Karpas-422 (cell line): ENCODE data around the gene DCTPP1. TPM values are rescaled to one million over a fixed set of nuclear protein-coding genes. Genes with fewer than 3 reads are reported as not detected.

Experiments
- DNase-seq: peaks from one replicate; pipeline ENCODE4 v3.0.0-alpha.2; 2015
- H2AFZ ChIP-seq: fragments of 200-600 bp; sonication (generic); 2 replicates; pipeline ENCODE4 v1.6.1; 2014; ENCODE audit warnings: antibody characterized with exemption, low read length, mixed read lengths
- H3K27ac ChIP-seq: fragments of 200-600 bp; sonication (generic); 2 replicates; pipeline ENCODE4 v1.5.1; 2014; ENCODE audit warnings: mild to moderate bottlenecking, low read length, moderate library complexity
- H3K27me3 ChIP-seq: fragments of 200-600 bp; sonication (generic); 2 replicates; pipeline ENCODE4 v1.6.1; 2014; ENCODE audit warnings: low read length, mixed read lengths
- H3K36me3 ChIP-seq: fragments of 200-600 bp; sonication (generic); 2 replicates; pipeline ENCODE4 v1.6.1; 2014; ENCODE audit warnings: low read length, mixed read lengths; ENCODE audit not compliant: insufficient read depth
- H3K4me1 ChIP-seq: fragments of 200-600 bp; sonication (generic); 2 replicates; pipeline ENCODE4 v1.6.1; 2014; ENCODE audit warnings: mild to moderate bottlenecking, low read length, mixed read lengths
- H3K4me2 ChIP-seq: fragments of 200-600 bp; sonication (generic); 2 replicates; pipeline ENCODE4 v1.6.1; 2014; ENCODE audit warnings: low read length, low read depth, mild to moderate bottlenecking; ENCODE audit not compliant: poor library complexity, severe bottlenecking
- H3K4me3 ChIP-seq: fragments of 200-600 bp; sonication (generic); 2 replicates; pipeline ENCODE4 v1.5.1; 2014; ENCODE audit warnings: mild to moderate bottlenecking, antibody characterized with exemption, low read length, mixed read lengths
- H3K79me2 ChIP-seq: fragments of 200-600 bp; sonication (generic); 2 replicates; pipeline ENCODE4 v1.6.1; 2014; ENCODE audit warnings: mild to moderate bottlenecking, low read length, mixed read lengths
- H3K9ac ChIP-seq: fragments of 200-600 bp; sonication (generic); 2 replicates; pipeline ENCODE4 v1.6.0; 2014; ENCODE audit warnings: low read length
- H3K9me2 ChIP-seq: fragments of 200-600 bp; sonication (generic), shearing (Covaris generic); replicated peaks from 2 replicates; pipeline ENCODE4 v1.6.0; 2014; ENCODE audit warnings: mild to moderate bottlenecking, low read length, moderate library complexity; ENCODE audit not compliant: insufficient read depth
- H3K9me3 ChIP-seq: fragments of 300-700, 200-600 bp; sonication (generic); 2 replicates; pipeline ENCODE4 v1.6.1; 2014; ENCODE audit warnings: low read length, mixed read lengths
- H4K20me1 ChIP-seq: fragments of 200-600 bp; sonication (generic); 2 replicates; pipeline ENCODE4 v1.6.1; 2014; ENCODE audit warnings: mild to moderate bottlenecking, antibody characterized with exemption, low read length, low read depth; ENCODE audit not compliant: insufficient read depth
- total RNA-seq: library from RNA; depleted of rRNA; stranded (reverse); fragments of >200 nt; shearing (Covaris generic); gene quantifications from 2 replicates; pipeline ENCODE4 v1.2.3, GENCODE V29; 2014; ENCODE audit warnings: low replicate concordance

DCTPP1 gene
- total RNA-seq, 1 experiment from 2014 or later = 31.3 TPM

GRCh38 chr16:30378236-30379157 lies 51.3 kb downstream of the DCTPP1 start:
- Histone ChIP-seq H2AFZ (no peak overlapping the region), H4K20me1 (0 out of 2 replicates have a peak, but pooled peaks cover 4% of the 10 kb centered on the region), H3K9me2 (no peaks in the 10 kb centered on the region)

DNA sequence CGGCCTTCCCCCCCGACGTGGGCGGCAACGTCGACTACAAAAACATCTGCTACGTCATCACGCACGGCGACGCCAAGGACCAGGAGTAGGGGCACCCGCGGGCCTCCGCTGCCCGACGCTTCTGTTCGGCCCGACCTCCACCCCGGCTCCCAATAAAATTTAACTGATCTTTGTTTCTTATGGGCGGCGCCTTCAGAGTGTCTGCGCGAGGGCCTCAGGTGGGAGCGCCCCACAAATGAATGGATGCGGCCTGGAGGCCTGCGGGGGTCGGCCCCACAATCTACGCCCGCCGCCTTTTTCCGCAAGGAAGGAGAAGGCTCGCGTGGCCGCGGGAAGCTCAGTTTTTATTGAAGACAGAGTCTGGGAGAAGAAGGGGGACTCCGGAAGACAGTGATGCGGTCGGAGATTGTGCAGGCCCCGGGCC lies 52.0 kb downstream of the DCTPP1 start:
- H3K27me3 ChIP-seq = no peaks in the 10 kb centered on the region
- peak overlapping the region; percentile 99 for H3K9ac ChIP-seq
- H3K9me2 ChIP-seq = no peaks in the 10 kb centered on the region
- DNase-seq = peak; percentile 96
- H3K4me1 ChIP-seq = peaks cover 56% of the 10 kb centered on the region
- H3K27ac ChIP-seq = peak overlapping the region; percentile 99
- peaks cover 22% of the 10 kb centered on the region for H3K79me2 ChIP-seq
- H3K9me3 ChIP-seq = no peaks in the 10 kb centered on the region
- 0 out of 2 replicates have a peak overlapping the region, but pooled peaks have one; percentile 39 for H2AFZ ChIP-seq
- H3K4me3 ChIP-seq = peak overlapping the region; percentile 77
- H4K20me1 ChIP-seq = 0 out of 2 replicates have a peak, but pooled peaks cover 4% of the 10 kb centered on the region
- no peaks in the 10 kb centered on the region for H3K36me3 ChIP-seq
- peak overlapping the region; percentile 100 for H3K4me2 ChIP-seq

More at GRCh38 chr16:30378236-30379157, 51.3 kb downstream of the DCTPP1 start:
- Histone ChIP-seq H3K27me3 (no peaks in the 10 kb centered on the region), H3K4me2 (peak overlapping the region; percentile 100), H3K27ac (peak overlapping the region; percentile 99), H3K36me3 (no peaks in the 10 kb centered on the region), H3K9ac (peak overlapping the region; percentile 99), H3K4me3 (peak overlapping the region; percentile 77), H3K4me1 (peaks cover 57% of the 10 kb centered on the region), H3K79me2 (peaks cover 22% of the 10 kb centered on the region), H3K9me3 (no peaks in the 10 kb centered on the region)
- DNase-seq = peak; percentile 100

GRCh38 chr16:30377050-30377811 lies 52.6 kb downstream of the DCTPP1 start:
- Histone ChIP-seq H3K9ac (peak overlapping the region; percentile 99), H3K36me3 (no peaks in the 10 kb centered on the region), H4K20me1 (0 out of 2 replicates have a peak, but pooled peaks cover 4% of the 10 kb centered on the region), H3K9me2 (no peaks in the 10 kb centered on the region), H3K4me3 (peak overlapping the region; percentile 77), H2AFZ (no peak overlapping the region), H3K27ac (peak overlapping the region; percentile 99), H3K27me3 (no peaks in the 10 kb centered on the region), H3K4me1 (peaks cover 56% of the 10 kb centered on the region), H3K79me2 (peaks cover 22% of the 10 kb centered on the region), H3K4me2 (peak overlapping the region; percentile 100), H3K9me3 (no peaks in the 10 kb centered on the region)
- DNase-seq = no peak

DNA sequence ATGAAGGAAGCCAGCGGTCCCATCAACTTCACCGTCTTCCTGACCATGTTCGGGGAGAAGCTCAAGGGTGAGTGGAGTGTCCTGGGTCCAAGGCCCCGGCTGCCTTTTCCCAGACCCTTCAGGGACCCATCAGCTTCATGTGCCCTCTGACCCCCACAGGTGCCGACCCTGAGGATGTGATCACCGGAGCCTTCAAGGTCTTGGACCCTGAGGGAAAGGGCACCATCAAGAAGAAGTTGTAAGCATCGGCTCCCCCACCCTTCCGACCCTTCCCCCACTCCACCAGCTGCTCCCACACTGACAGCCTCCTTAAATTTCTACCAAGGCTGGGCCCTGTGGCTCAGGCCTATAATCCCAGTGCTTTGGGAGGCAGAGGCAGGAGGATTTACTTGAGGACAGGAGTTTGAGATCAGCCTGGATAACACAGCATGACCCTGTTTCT lies 53.3 kb downstream of the DCTPP1 start:
- Histone ChIP-seq H3K4me1 (peaks cover 56% of the 10 kb centered on the region), H4K20me1 (0 out of 2 replicates have a peak, but pooled peaks cover 4% of the 10 kb centered on the region), H3K9me3 (no peaks in the 10 kb centered on the region), H3K9ac (no peak overlapping the region), H3K4me2 (peak overlapping the region; percentile 100), H2AFZ (no peak overlapping the region), H3K9me2 (no peaks in the 10 kb centered on the region), H3K27me3 (no peaks in the 10 kb centered on the region), H3K79me2 (peaks cover 19% of the 10 kb centered on the region), H3K36me3 (no peaks in the 10 kb centered on the region), H3K27ac (no peak overlapping the region), H3K4me3 (no peak overlapping the region)
- DNase-seq = peak; percentile 41

- no peaks in the 10 kb centered on the region for H3K9me3 ChIP-seq
Observed at GRCh38 chr16:30375864-30376263, 54.0 kb downstream of the DCTPP1 start.

DNA sequence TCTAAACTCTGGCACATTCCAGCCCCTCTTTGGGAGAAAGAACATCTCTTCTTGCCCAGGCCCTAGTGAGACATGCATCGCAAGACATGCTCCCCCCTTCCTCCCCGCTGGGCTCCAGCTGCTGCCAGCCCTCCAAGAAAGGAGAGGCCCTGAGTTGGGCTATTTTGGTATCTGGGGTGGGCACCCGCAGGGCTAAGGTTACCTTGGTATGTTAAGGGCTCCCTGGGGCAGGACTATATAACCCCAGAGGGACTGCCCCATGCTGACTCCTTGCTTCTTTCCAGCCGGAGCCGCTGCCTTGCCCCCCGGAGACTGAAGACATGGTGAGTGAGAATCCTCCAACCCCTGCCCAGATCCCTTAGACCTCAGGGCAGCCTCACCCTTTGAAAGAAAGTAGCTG lies 55.3 kb downstream of the DCTPP1 start, which contains the start of gene MYL11:
Gene MYL11 (plus strand): TSS at position 265 of the 400 bp plus-strand sequence. CDS start 56 bp downstream, at position 321.
- Histone ChIP-seq H3K27ac (no peak within 1 kb of the TSS), H3K4me3 (no peak within 1 kb of the TSS), H3K9me2 (no peaks in the 10 kb centered on the region), H3K4me1 (peaks cover 43% of the 10 kb centered on the region), H3K4me2 (no peak within 1 kb of the TSS), H2AFZ (no peak within 1 kb of the TSS), H3K79me2 (peaks cover 7% of the 10 kb centered on the region), H4K20me1 (peaks cover 4% of the 10 kb centered on the region; the same call in 1 of the 2 replicates), H3K36me3 (no peaks in the 10 kb centered on the region), H3K27me3 (no peaks in the 10 kb centered on the region), H3K9me3 (no peaks in the 10 kb centered on the region), H3K9ac (no peak within 1 kb of the TSS)
- DNase-seq = no peak

More at GRCh38 chr16:30375864-30376263, 54.0 kb downstream of the DCTPP1 start:
- H2AFZ ChIP-seq = no peak overlapping the region
- H3K4me2 ChIP-seq = no peak overlapping the region
- H3K79me2 ChIP-seq = peaks cover 13% of the 10 kb centered on the region
- no peak overlapping the region for H3K27ac ChIP-seq
- H3K36me3 ChIP-seq = no peaks in the 10 kb centered on the region
- no peaks in the 10 kb centered on the region for H3K9me2 ChIP-seq
- H3K4me3 ChIP-seq = no peak overlapping the region
- no peak for DNase-seq
- H3K9ac ChIP-seq = no peak overlapping the region
- peaks cover 54% of the 10 kb centered on the region for H3K4me1 ChIP-seq
- 0 out of 2 replicates have a peak, but pooled peaks cover 4% of the 10 kb centered on the region for H4K20me1 ChIP-seq
- H3K27me3 ChIP-seq = no peaks in the 10 kb centered on the region
